Mesothelial cell of epicardium (in vitro differentiated cells): ENCODE data around the gene CMTR2. TPM values are rescaled to one million over a fixed set of nuclear protein-coding genes. Genes with fewer than 3 reads are reported as not detected.
A peak's percentile ranks its signal among the peaks of the same experiment; 100 is the strongest.
"Not testable (repeated sequence)": the region's sequence is repeated elsewhere in the genome, so short reads cannot be mapped to it uniquely, and the experiment has no call there.

Experiments used
- DNase-seq, 2 experiments: peaks; one replicate each; pipeline ENCODE4 v3.0.0; 2021; ENCODE audit warnings: low spot score in 2 of 2; ENCODE audit not compliant: unreplicated experiment in 2 of 2
- H3K27ac Mint-ChIP-seq: 2 replicates; pipeline ENCODE4 v1.8.0; 2021; ENCODE audit warnings: mixed read lengths
- H3K27me3 Mint-ChIP-seq: 2 replicates; pipeline ENCODE4 v1.8.0; 2021; ENCODE audit warnings: low read depth, mixed read lengths
- H3K36me3 Mint-ChIP-seq: 2 replicates; pipeline ENCODE4 v1.8.0; 2021; ENCODE audit warnings: mixed read lengths
- H3K4me1 Mint-ChIP-seq: 2 replicates; pipeline ENCODE4 v1.8.0; 2021; ENCODE audit warnings: mixed read lengths
- H3K4me3 Mint-ChIP-seq: 2 replicates; pipeline ENCODE4 v1.8.0; 2021; ENCODE audit warnings: mild to moderate bottlenecking, moderate library complexity, mixed read lengths
- H3K9me3 Mint-ChIP-seq: 2 replicates; pipeline ENCODE4 v1.8.0; 2021; ENCODE audit warnings: mixed read lengths
- CTCF ChIP-seq: fragments of 200-600 bp; sonication (generic); IDR thresholded peaks from one replicate; pipeline ENCODE4 v1.5.0; 2021; ENCODE audit warnings: antibody characterized with exemption; ENCODE audit not compliant: unreplicated experiment
- total RNA-seq: library from RNA; stranded (reverse); gene quantifications from 3 replicates; pipeline ENCODE4 v1.2.1, GENCODE V29; 2021

Gene CMTR2
- total RNA-seq, 1 donor from 2014 or later = 28.7 TPM

- Mint-ChIP-seq H3K9me3 (peaks cover 6% of the 10 kb centered on the region), H3K36me3 (no peaks in the 10 kb centered on the region), H3K27me3 (peaks cover 21% of the 10 kb centered on the region), H3K4me3 (no peak overlapping the region), H3K27ac (no peak overlapping the region), H3K4me1 (peaks cover 8% of the 10 kb centered on the region)
- TF ChIP-seq CTCF = no peak
- DNase-seq = no peak
Measured at GRCh38 chr16:71297341-71297634, 8.1 kb upstream of the CMTR2 start.

GRCh38 chr16:71296584-71297340 is 7.6 kb upstream of the CMTR2 start:
- H3K36me3 Mint-ChIP-seq = no peaks in the 10 kb centered on the region
- no peak overlapping the region for H3K4me3 Mint-ChIP-seq
- peaks cover 12% of the 10 kb centered on the region for H3K4me1 Mint-ChIP-seq
- TF ChIP-seq CTCF = no peak
- peaks cover 6% of the 10 kb centered on the region for H3K9me3 Mint-ChIP-seq
- H3K27me3 Mint-ChIP-seq = peaks cover 19% of the 10 kb centered on the region
- no peak for DNase-seq
- H3K27ac Mint-ChIP-seq = no peak overlapping the region

- Mint-ChIP-seq H3K36me3 (no peaks in the 10 kb centered on the region), H3K27ac (no peak overlapping the region)
Measured at GRCh38 chr16:71295950-71296349, 6.7 kb upstream of the CMTR2 start.

GRCh38 chr16:71293919-71294318 is 4.7 kb upstream of the CMTR2 start:
- H3K27ac Mint-ChIP-seq = no peak overlapping the region
- H3K4me3 Mint-ChIP-seq = no peak overlapping the region
- no peaks in the 10 kb centered on the region for H3K36me3 Mint-ChIP-seq
- peaks cover 15% of the 10 kb centered on the region for H3K4me1 Mint-ChIP-seq
- peaks cover under 1% of the 10 kb centered on the region for H3K27me3 Mint-ChIP-seq
- H3K9me3 Mint-ChIP-seq = peaks cover under 1% of the 10 kb centered on the region
- no peak for DNase-seq
- TF ChIP-seq CTCF = no peak

More at GRCh38 chr16:71295950-71296349, 6.7 kb upstream of the CMTR2 start:
- H3K4me1 Mint-ChIP-seq = peaks cover 12% of the 10 kb centered on the region
- peaks cover 12% of the 10 kb centered on the region for H3K27me3 Mint-ChIP-seq
- peaks cover 6% of the 10 kb centered on the region for H3K9me3 Mint-ChIP-seq
- DNase-seq = no peak
- H3K4me3 Mint-ChIP-seq = no peak overlapping the region
- TF ChIP-seq CTCF = no peak

- H3K27ac Mint-ChIP-seq, DNase-seq: not testable (repeated sequence)
- H3K4me1 Mint-ChIP-seq = peaks cover 27% of the 10 kb centered on the region
Measured at GRCh38 chr16:71292095-71292494, 2.9 kb upstream of the CMTR2 start.

GRCh38 chr16:71289732-71290062 is 495 bp upstream of the CMTR2 start:
- Mint-ChIP-seq H3K4me3 (peak overlapping the region; percentile 74), H3K27me3 (no peaks in the 10 kb centered on the region), H3K4me1 (peaks cover 35% of the 10 kb centered on the region), H3K27ac (peak overlapping the region; percentile 83), H3K36me3 (peaks cover 17% of the 10 kb centered on the region), H3K9me3 (no peaks in the 10 kb centered on the region)
- DNase-seq = no peak
- TF ChIP-seq CTCF = no peak

More at GRCh38 chr16:71292095-71292494, 2.9 kb upstream of the CMTR2 start:
- H3K27me3 Mint-ChIP-seq, H3K9me3 Mint-ChIP-seq, H3K4me3 Mint-ChIP-seq, H3K36me3 Mint-ChIP-seq: not testable (repeated sequence)
